A549 (cell line): ENCODE results near the gene AAK1.

Experiments used
- MAZ ChIP-seq: fragments of 150-350 bp; IDR thresholded peaks from 2 replicates; pipeline ENCODE4 v1.6.1; 2014; ENCODE audit warnings: antibody characterized with exemption, low read depth, low read length, borderline replicate concordance
- MYC ChIP-seq: IDR thresholded peaks from 2 replicates; pipeline ENCODE4 v1.6.1; 2012; ENCODE audit warnings: mild to moderate bottlenecking, inconsistent platforms, low read length, improper control_type of control experiment, borderline replicate concordance

DNA sequence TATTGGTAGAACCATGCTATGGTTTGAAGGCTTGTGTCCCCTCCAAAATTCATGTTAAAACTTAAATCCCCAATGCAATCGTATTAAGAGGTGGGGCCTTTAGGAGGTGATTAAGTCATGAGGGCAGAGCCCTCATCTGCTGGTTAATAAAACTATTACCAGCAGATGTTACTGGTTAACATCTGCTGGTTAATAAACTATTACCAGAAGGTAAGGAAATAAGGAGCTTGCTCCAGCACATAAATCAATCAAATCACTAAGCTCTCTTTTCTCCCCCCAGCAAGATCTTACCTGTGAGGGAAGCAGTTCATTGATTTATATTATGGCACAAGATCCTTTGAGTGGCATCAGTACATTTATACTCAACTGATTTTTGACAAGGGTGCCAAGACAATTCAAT lies 96.9 kb downstream of the AAK1 start:
- no peak for TF ChIP-seq MAZ
- no peak for TF ChIP-seq MYC
